HCT116 (cell line): ENCODE data around the gene IL4. TPM values are rescaled to one million over a fixed set of nuclear protein-coding genes. Genes with fewer than 3 reads are reported as not detected.

Experiments
- ATAC-seq: fragments of 200-7000 bp; cut with Tn5 transposase; 2 replicates; pipeline ENCODE4 v1.9.1; 2020; ENCODE audit warnings: mild to moderate bottlenecking, moderate library complexity
- BruUV-seq: library from RNA; stranded (reverse); fragments of 400-500 nt; replicated peaks from 2 replicates; lab custom pipeline; 2021; lab: Mats Ljungman, UMichigan
- CTCF ChIA-PET: fragments of 300-600 bp; sonication (Branson Sonifier 250); formaldehyde crosslinking; loops from one replicate; lab custom pipeline; 2021; ENCODE audit warnings: antibody characterized with exemption; lab: Charles Lee
- POLR2A ChIA-PET: fragments of 300-600, 350-600 bp; sonication (Branson Sonifier 250); formaldehyde crosslinking; loops from one replicate; lab custom pipeline; 2021; ENCODE audit warnings: antibody characterized with exemption; lab: Charles Lee
- RAD21 ChIA-PET, 2 experiments: fragments of 300-600 bp; sonication (Branson Sonifier 250); formaldehyde crosslinking; loops; one replicate each; lab custom pipeline; 2023; ENCODE audit warnings: low total read pairs in 2 of 2; ENCODE audit not compliant: uncharacterized antibody in 2 of 2, unreplicated experiment in 2 of 2, low non-redundant PET in 1 of 2; lab: Charles Lee
- DNase-seq: peaks from one replicate; pipeline ENCODE4 v3.0.0-alpha.2; 2010; ENCODE audit warnings: low read depth, low spot score
- H2AFZ ChIP-seq: fragments of 200-600 bp; shearing (Covaris generic), sonication (generic); 2 replicates; pipeline ENCODE4 v1.6.1; 2017; ENCODE audit warnings: low read depth, mixed run types, mixed read lengths, antibody characterized with exemption, low read length; ENCODE audit not compliant: poor library complexity, severe bottlenecking
- H3K27ac ChIP-seq: 2 replicates; pipeline ENCODE4 v1.5.1; 2012; ENCODE audit warnings: low read depth, low read length
- H3K27me3 ChIP-seq: fragments of 200-600 bp; sonication (generic); 2 replicates; pipeline ENCODE4 v1.6.1; 2016; ENCODE audit warnings: mixed run types, low read length, mixed read lengths; ENCODE audit not compliant: insufficient read depth
- H3K36me3 ChIP-seq, 2 experiments: fragments of 200-500 bp in 1 of 2; fragments of 200-600 bp in 1 of 2; sonication (Bioruptor generic) in 1 of 2; sonication (generic) in 1 of 2; 2 replicates each; pipeline versions ENCODE4 v1.5.1 to v1.6.1; 2014 to 2016; ENCODE audit warnings: low read length in 2 of 2, inconsistent platforms in 1 of 2, mixed read lengths in 1 of 2, mixed run types in 1 of 2; ENCODE audit not compliant: insufficient read depth in 2 of 2, control insufficient read depth in 1 of 2
- H3K4me1 ChIP-seq, 2 experiments: fragments of 200-600 bp in 1 of 2; sonication (generic) in 1 of 2; 2 replicates each; pipeline versions ENCODE4 v1.5.1 to v1.6.1; 2012 to 2017; ENCODE audit warnings: low read length in 2 of 2, inconsistent platforms in 1 of 2, mild to moderate bottlenecking in 1 of 2, mixed read lengths in 1 of 2, mixed run types in 1 of 2, moderate library complexity in 1 of 2; ENCODE audit not compliant: insufficient read depth in 2 of 2, control insufficient read depth in 1 of 2
- H3K4me2 ChIP-seq: fragments of 200-600 bp; sonication (generic); 2 replicates; pipeline ENCODE4 v1.6.1; 2017; ENCODE audit warnings: mixed run types, low read length, mixed read lengths
- H3K4me3 ChIP-seq, 2 experiments: fragments of 200-600 bp in 1 of 2; sonication (generic) in 1 of 2; replicated peaks in 1 of 2; 2 replicates each; pipeline ENCODE4 v1.5.1; 2011 to 2016; ENCODE audit warnings: low read length in 2 of 2, control low read depth in 1 of 2, low read depth in 1 of 2, mild to moderate bottlenecking in 1 of 2, mixed read lengths in 1 of 2, mixed run types in 1 of 2
- H3K79me2 ChIP-seq: fragments of 200-600 bp; sonication (generic); 2 replicates; pipeline ENCODE4 v1.6.1; 2017; ENCODE audit warnings: mild to moderate bottlenecking, mixed run types, low read length, moderate library complexity, mixed read lengths; ENCODE audit not compliant: insufficient read depth
- H3K9ac ChIP-seq: fragments of 200-600 bp; sonication (generic); 2 replicates; pipeline ENCODE4 v1.6.1; 2016; ENCODE audit warnings: low read length, mixed read lengths
- H3K9me2 ChIP-seq: fragments of 200-600 bp; sonication (generic), shearing (Covaris generic); 2 replicates; pipeline ENCODE4 v1.6.1; 2017; ENCODE audit warnings: mixed run types, mild to moderate bottlenecking, moderate library complexity; ENCODE audit not compliant: insufficient read depth
- H3K9me3 ChIP-seq, 2 experiments: fragments of 200-500 bp in 1 of 2; fragments of 200-600 bp in 1 of 2; sonication (Bioruptor generic) in 1 of 2; sonication (generic) in 1 of 2; 2 replicates each; pipeline ENCODE4 v1.6.1; 2014 to 2017; ENCODE audit warnings: low read length in 2 of 2, mixed read lengths in 2 of 2, inconsistent platforms in 1 of 2, low read depth in 1 of 2, mild to moderate bottlenecking in 1 of 2, mixed run types in 1 of 2, moderate library complexity in 1 of 2; ENCODE audit not compliant: control insufficient read depth in 1 of 2, insufficient read depth in 1 of 2
- H4K20me1 ChIP-seq: fragments of 200-600 bp; sonication (generic), shearing (Covaris generic); 2 replicates; pipeline ENCODE4 v1.6.1; 2017; ENCODE audit warnings: mixed run types, mild to moderate bottlenecking, moderate library complexity; ENCODE audit not compliant: insufficient read depth
- CBX3 ChIP-seq: IDR thresholded peaks from 2 replicates; pipeline ENCODE4 v1.6.1; 2012; ENCODE audit warnings: low read depth
- CEBPB ChIP-seq: IDR thresholded peaks from 2 replicates; pipeline ENCODE4 v1.6.1; 2012; ENCODE audit warnings: low read depth
- ELF1 ChIP-seq: IDR thresholded peaks from 2 replicates; pipeline ENCODE4 v1.6.1; 2012; ENCODE audit warnings: low read depth, borderline replicate concordance
- EZH2 ChIP-seq: fragments of 200-600 bp; sonication (generic); IDR thresholded peaks from 2 replicates; pipeline ENCODE4 v1.6.1; 2017; ENCODE audit warnings: antibody characterized with exemption, mixed run types
- EZH2phosphoT487 ChIP-seq: fragments of 200-600 bp; IDR thresholded peaks from 2 replicates; pipeline ENCODE4 v1.6.1; 2018; ENCODE audit warnings: antibody characterized with exemption, borderline replicate concordance
- FOSL1 ChIP-seq: IDR thresholded peaks from 2 replicates; pipeline ENCODE4 v1.6.1; 2012; ENCODE audit warnings: low read depth
- JUND ChIP-seq: IDR thresholded peaks from 2 replicates; pipeline ENCODE4 v1.6.1; 2012
- POLR2A ChIP-seq: IDR thresholded peaks from 2 replicates; pipeline ENCODE4 v1.7.0; 2011; ENCODE audit warnings: borderline replicate concordance; ENCODE audit not compliant: insufficient read depth, insufficient read length; ENCODE audit errors: extremely low read depth
- POLR2AphosphoS5 ChIP-seq: IDR thresholded peaks from 2 replicates; pipeline ENCODE4 v1.6.1; 2011; ENCODE audit warnings: mild to moderate bottlenecking, low read depth, low read length, moderate library complexity
- SIN3A ChIP-seq: IDR thresholded peaks from 2 replicates; pipeline ENCODE4 v1.6.1; 2012; ENCODE audit warnings: low read depth
- SP1 ChIP-seq: IDR thresholded peaks from 2 replicates; pipeline ENCODE4 v1.6.1; 2012; ENCODE audit warnings: low read depth
- YY1 ChIP-seq: IDR thresholded peaks from 2 replicates; pipeline ENCODE4 v1.6.1; 2011; ENCODE audit warnings: low read length, low read depth, moderate library complexity, mild to moderate bottlenecking; ENCODE audit not compliant: insufficient replicate concordance; ENCODE audit errors: extremely low read depth
- ZNF274 ChIP-seq: fragments of 200-500 bp; sonication (Bioruptor generic); IDR thresholded peaks from 2 replicates; pipeline ENCODE4 v1.6.1; 2014; ENCODE audit warnings: mild to moderate bottlenecking, low read depth, low read length, inconsistent platforms
- intact Hi-C: fragments of 100-400 bp; cut with micrococcal nuclease; formaldehyde crosslinking; loops from 2 replicates; pipeline ENCODE4 v1.10.0; 2022
- total RNA-seq: library from RNA; stranded (reverse); gene quantifications from one replicate; pipeline ENCODE4 v1.2.1, GENCODE V29; 2021; ENCODE audit not compliant: unreplicated experiment
- TF ChIP-seq, protein P1 (sequence below), 3 experiments: fragments of 200-600 bp in 1 of 3; sonication (generic) in 1 of 3; IDR thresholded peaks in 2 of 3; conservative IDR thresholded peaks in 1 of 3; 2 replicates each; pipeline ENCODE4 v1.5.1; 2012 to 2017; ENCODE audit warnings: low read depth in 2 of 3, low read length in 2 of 3, antibody characterized with exemption in 1 of 3, borderline replicate concordance in 1 of 3, control low read depth in 1 of 3, mild to moderate bottlenecking in 1 of 3, mixed read lengths in 1 of 3, mixed run types in 1 of 3, moderate library complexity in 1 of 3; ENCODE audit not compliant: insufficient read depth in 1 of 3
- TF ChIP-seq, protein P2 (sequence below): IDR thresholded peaks from 2 replicates; pipeline ENCODE4 v1.6.1; 2012
- TF ChIP-seq, protein P3 (sequence below): IDR thresholded peaks from 2 replicates; pipeline ENCODE4 v1.6.1; 2011; ENCODE audit warnings: mild to moderate bottlenecking, low read length, moderate library complexity; ENCODE audit not compliant: insufficient replicate concordance; ENCODE audit errors: extremely low read depth
- TF ChIP-seq, protein P4 (sequence below): IDR thresholded peaks from 2 replicates; pipeline ENCODE4 v1.6.1; 2012; ENCODE audit warnings: low read depth

Gene IL4
- total RNA-seq, 1 experiment from 2014 or later = not detected

GRCh38 chr5:132686193-132686592 is 12.4 kb downstream of the IL4 start:
- BruUV-seq = no TSS peak
- no peak for DNase-seq
- Histone ChIP-seq H4K20me1 (no peaks in the 10 kb centered on the region), H3K9me2 (no peaks in the 10 kb centered on the region), H3K79me2 (no peaks in the 10 kb centered on the region), H3K4me1 (peaks cover 0 to 3% of the 10 kb centered on the region in 2 experiments; a peak in 1 of 4 replicates), H3K36me3 (no peaks in the 10 kb centered on the region), H3K9ac (no peak overlapping the region), H3K4me2 (no peak overlapping the region), H3K27ac (no peak overlapping the region), H3K27me3 (no peaks in the 10 kb centered on the region), H2AFZ (no peak overlapping the region), H3K4me3 (no peak overlapping the region), H3K9me3 (no peaks in the 10 kb centered on the region)
- CTCF ChIA-PET = interaction anchor here (1.4 kb wide), 1 partner anchor 160 kb away, joined by 6 read pairs; no protein-coding TSS in a partner anchor
- RAD21 ChIA-PET = interaction anchor here in 1 of 2 experiments (0.7 kb wide), 1 partner anchor 206 kb away, joined by 6 read pairs; no protein-coding TSS in a partner anchor
- POLR2A ChIA-PET = interaction anchor here (0.7 kb wide), 1 partner anchor 51 kb away, joined by 3 read pairs; the partner anchor contains the start of gene KIF3A
- intact Hi-C loops = no loop called here
- TF ChIP-seq, protein P1, sequence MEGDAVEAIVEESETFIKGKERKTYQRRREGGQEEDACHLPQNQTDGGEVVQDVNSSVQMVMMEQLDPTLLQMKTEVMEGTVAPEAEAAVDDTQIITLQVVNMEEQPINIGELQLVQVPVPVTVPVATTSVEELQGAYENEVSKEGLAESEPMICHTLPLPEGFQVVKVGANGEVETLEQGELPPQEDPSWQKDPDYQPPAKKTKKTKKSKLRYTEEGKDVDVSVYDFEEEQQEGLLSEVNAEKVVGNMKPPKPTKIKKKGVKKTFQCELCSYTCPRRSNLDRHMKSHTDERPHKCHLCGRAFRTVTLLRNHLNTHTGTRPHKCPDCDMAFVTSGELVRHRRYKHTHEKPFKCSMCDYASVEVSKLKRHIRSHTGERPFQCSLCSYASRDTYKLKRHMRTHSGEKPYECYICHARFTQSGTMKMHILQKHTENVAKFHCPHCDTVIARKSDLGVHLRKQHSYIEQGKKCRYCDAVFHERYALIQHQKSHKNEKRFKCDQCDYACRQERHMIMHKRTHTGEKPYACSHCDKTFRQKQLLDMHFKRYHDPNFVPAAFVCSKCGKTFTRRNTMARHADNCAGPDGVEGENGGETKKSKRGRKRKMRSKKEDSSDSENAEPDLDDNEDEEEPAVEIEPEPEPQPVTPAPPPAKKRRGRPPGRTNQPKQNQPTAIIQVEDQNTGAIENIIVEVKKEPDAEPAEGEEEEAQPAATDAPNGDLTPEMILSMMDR (IDR thresholded peaks at IDR 0.05 in 2 of 3, conservative IDR thresholded peaks at IDR 0.05 in 1 of 3; ENCODE audit: borderline replicate concordance in 1 of 3, insufficient read depth in 1 of 3, low read depth in 2 of 3, low read length in 2 of 3) = no peak
- TF ChIP-seq SP1 (no peak), EZH2 (no peak), EZH2phosphoT487 (no peak), ZNF274 (no peak), YY1 (no peak), SIN3A (no peak), JUND (no peak), ELF1 (no peak), FOSL1 (no peak), CEBPB (no peak), POLR2A (no peak), CBX3 (no peak), POLR2AphosphoS5 (no peak)
- TF ChIP-seq, protein P2, sequence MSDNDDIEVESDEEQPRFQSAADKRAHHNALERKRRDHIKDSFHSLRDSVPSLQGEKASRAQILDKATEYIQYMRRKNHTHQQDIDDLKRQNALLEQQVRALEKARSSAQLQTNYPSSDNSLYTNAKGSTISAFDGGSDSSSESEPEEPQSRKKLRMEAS = no peak
- TF ChIP-seq, protein P3, sequence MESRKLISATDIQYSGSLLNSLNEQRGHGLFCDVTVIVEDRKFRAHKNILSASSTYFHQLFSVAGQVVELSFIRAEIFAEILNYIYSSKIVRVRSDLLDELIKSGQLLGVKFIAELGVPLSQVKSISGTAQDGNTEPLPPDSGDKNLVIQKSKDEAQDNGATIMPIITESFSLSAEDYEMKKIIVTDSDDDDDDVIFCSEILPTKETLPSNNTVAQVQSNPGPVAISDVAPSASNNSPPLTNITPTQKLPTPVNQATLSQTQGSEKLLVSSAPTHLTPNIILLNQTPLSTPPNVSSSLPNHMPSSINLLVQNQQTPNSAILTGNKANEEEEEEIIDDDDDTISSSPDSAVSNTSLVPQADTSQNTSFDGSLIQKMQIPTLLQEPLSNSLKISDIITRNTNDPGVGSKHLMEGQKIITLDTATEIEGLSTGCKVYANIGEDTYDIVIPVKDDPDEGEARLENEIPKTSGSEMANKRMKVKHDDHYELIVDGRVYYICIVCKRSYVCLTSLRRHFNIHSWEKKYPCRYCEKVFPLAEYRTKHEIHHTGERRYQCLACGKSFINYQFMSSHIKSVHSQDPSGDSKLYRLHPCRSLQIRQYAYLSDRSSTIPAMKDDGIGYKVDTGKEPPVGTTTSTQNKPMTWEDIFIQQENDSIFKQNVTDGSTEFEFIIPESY = no peak
- TF ChIP-seq, protein P4, sequence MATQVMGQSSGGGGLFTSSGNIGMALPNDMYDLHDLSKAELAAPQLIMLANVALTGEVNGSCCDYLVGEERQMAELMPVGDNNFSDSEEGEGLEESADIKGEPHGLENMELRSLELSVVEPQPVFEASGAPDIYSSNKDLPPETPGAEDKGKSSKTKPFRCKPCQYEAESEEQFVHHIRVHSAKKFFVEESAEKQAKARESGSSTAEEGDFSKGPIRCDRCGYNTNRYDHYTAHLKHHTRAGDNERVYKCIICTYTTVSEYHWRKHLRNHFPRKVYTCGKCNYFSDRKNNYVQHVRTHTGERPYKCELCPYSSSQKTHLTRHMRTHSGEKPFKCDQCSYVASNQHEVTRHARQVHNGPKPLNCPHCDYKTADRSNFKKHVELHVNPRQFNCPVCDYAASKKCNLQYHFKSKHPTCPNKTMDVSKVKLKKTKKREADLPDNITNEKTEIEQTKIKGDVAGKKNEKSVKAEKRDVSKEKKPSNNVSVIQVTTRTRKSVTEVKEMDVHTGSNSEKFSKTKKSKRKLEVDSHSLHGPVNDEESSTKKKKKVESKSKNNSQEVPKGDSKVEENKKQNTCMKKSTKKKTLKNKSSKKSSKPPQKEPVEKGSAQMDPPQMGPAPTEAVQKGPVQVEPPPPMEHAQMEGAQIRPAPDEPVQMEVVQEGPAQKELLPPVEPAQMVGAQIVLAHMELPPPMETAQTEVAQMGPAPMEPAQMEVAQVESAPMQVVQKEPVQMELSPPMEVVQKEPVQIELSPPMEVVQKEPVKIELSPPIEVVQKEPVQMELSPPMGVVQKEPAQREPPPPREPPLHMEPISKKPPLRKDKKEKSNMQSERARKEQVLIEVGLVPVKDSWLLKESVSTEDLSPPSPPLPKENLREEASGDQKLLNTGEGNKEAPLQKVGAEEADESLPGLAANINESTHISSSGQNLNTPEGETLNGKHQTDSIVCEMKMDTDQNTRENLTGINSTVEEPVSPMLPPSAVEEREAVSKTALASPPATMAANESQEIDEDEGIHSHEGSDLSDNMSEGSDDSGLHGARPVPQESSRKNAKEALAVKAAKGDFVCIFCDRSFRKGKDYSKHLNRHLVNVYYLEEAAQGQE = no peak
- no peak for ATAC-seq
